HG03175 (cell line): ENCODE measurements around the gene MTURN.

Experiments
- ATAC-seq: cut with Tn5 transposase; IDR thresholded peaks from one replicate; pipeline ENCODE4 v1.9.1; 2021; ENCODE audit warnings: mild to moderate bottlenecking, moderate library complexity; ENCODE audit not compliant: unreplicated experiment

Gene MTURN

DNA sequence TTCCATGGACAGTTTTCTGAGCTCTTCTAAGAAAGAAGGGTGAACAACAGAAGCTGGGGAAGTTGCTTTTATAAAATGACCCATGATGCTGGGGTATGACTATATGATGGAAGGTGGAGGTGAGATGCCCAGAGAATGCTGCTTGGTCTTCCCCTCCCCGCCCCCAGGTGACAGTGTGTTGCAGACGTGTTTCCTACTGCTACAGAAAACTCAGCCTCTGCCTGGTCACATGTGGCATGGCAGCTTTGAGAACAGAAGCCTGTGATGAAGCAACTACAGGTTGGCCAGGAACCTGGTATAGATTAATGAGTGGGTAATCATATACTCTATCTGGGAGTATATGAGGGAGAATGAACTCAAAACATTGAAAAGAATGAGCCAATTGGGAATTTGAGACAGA, 67.1 kb downstream of the MTURN start:
- ATAC-seq: no peak

DNA sequence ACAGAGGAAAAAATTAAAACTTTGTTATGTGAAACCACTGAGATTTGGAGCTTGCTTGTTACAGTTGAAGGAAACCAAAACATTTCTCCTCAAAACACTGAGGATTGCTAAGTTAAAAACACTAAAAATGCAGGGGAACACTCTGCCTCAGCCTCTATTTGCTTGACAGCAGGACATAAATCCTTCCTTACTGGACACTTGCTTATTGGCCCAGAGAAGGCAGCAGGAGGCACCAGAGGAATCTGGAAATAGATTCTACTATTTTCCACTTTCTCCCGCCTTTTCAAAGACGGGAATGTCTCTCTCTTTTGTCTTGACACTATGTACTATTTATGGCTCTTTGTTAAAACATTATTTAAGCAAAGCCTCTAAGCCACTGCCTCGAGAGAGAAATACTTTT, 67.9 kb downstream of the MTURN start:
- ATAC-seq: no peak

DNA sequence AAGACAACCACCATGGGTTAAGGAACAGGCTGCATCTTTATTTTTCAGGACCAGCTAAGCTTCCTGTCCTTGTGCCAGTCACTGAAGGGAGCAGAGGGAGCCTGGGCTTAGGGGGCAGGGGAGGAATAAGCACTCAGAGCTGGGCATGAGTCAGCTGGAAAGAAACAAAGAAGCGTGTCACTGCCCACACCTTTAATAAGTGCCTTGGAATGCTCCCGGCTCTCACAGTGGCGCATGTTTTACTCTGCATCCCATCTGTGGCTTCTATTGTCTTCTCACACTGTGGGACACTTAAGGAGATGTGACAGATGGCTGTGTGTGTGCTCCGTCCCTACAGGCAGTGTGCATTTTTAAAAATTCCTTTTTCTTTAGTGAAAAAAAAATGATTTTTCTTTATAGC, 71.7 kb downstream of the MTURN start:
- ATAC-seq: no peak

DNA sequence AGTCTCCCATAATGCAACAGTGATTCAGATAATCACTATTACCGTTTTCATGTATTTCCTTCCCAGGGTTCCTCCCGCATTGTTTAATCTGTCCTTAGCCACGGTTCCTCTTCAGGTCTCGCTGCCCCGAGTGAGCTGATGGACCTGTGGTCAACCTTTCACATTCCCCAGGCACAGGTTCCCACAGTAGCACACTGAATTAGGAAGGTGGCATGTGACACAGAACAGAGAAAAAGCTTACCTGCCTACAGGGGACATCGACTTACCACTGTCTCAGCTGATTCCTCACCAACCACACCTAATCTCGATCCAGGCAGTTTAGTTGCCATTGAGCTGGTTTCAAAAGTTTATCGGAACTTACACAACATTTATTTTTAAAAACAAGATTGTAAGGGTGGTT, 72.2 kb downstream of the MTURN start:
- no peak for ATAC-seq

DNA sequence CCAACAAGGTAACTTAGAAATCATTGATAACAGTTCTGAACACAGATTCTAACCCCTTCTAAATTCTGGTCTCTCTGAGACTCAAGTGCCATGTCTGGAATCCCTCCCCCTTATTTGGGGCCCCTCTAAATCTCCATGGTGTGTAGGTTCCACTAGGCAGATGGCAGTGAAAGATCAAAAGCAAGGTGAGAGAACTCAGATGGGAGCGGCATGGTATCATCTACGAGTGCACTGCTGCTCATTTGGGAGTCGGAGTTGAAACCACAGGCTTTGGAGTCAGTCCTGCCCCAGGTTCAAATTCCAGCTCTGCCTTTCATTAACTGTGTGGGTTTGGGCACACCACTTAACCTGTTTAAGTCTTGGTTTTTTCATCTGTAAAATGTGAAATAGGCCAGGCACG, 72.6 kb downstream of the MTURN start:
- ATAC-seq: no peak

DNA sequence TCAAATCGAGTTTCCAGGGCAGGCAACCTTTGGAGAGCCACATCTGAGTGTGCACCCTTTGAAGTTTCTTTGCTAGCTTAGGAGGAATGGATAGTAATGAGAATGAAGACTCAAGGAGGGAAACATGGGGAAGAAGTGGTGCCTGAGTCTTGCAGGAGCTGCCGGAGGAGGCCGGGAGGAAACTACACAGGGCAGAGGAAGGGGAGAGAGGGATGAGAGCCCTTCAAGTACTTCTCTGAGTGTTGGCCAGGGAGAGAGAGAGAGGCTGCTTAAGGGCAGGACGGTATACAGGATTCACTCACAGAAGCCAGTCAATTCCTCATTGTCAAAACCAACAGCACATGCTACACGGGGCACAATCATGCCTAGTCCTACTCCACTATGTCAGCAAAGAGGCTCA, 75.2 kb downstream of the MTURN start:
- no peak for ATAC-seq
